HG03064 (cell line): ENCODE measurements around the gene SLCO4A1.

ENCODE experiments used
- ATAC-seq: cut with Tn5 transposase; IDR thresholded peaks from one replicate; pipeline ENCODE4 v1.9.1; 2021; ENCODE audit warnings: low read depth; ENCODE audit not compliant: unreplicated experiment

Gene SLCO4A1

GRCh38 chr20:62636446-62636845 is 5.9 kb upstream of the SLCO4A1 start:
- no peak for ATAC-seq

- ATAC-seq = no peak
Measured at GRCh38 chr20:62637110-62637509, 5.2 kb upstream of the SLCO4A1 start.

GRCh38 chr20:62637521-62638054 is 4.7 kb upstream of the SLCO4A1 start:
- no peak for ATAC-seq

GRCh38 chr20:62638055-62638570 is 4.2 kb upstream of the SLCO4A1 start:
- ATAC-seq = no peak

- no peak for ATAC-seq
Measured at GRCh38 chr20:62638679-62639406, 3.5 kb upstream of the SLCO4A1 start.

- ATAC-seq = no peak
Measured at GRCh38 chr20:62639765-62640164, 2.5 kb upstream of the SLCO4A1 start.

GRCh38 chr20:62640870-62641269 is 1.4 kb upstream of the SLCO4A1 start:
- no peak for ATAC-seq

GRCh38 chr20:62641321-62642050 is 817 bp upstream of the SLCO4A1 start:
- ATAC-seq = no peak

GRCh38 chr20:62642666-62643520 is 590 bp downstream of the SLCO4A1 start:
- no peak for ATAC-seq

GRCh38 chr20:62643521-62644043 is 1.3 kb downstream of the SLCO4A1 start:
- no peak for ATAC-seq

GRCh38 chr20:62644044-62644795 is 1.9 kb downstream of the SLCO4A1 start:
- no peak for ATAC-seq

- no peak for ATAC-seq
Measured at GRCh38 chr20:62644802-62645496, 2.6 kb downstream of the SLCO4A1 start.

- ATAC-seq = no peak
Measured at GRCh38 chr20:62645613-62646012, 3.3 kb downstream of the SLCO4A1 start.

GRCh38 chr20:62646851-62647520 is 4.7 kb downstream of the SLCO4A1 start:
- no peak for ATAC-seq

GRCh38 chr20:62647521-62648317 is 5.4 kb downstream of the SLCO4A1 start:
- ATAC-seq = no peak

GRCh38 chr20:62648318-62648995 is 6.2 kb downstream of the SLCO4A1 start:
- no peak for ATAC-seq

GRCh38 chr20:62649140-62649539 is 6.8 kb downstream of the SLCO4A1 start:
- no peak for ATAC-seq
